GM19468 (cell line): Measurements from ENCODE around the gene FAXC.

ENCODE experiments used
- ATAC-seq: cut with Tn5 transposase; IDR thresholded peaks from one replicate; pipeline ENCODE4 v1.9.1; 2021; ENCODE audit warnings: mild to moderate bottlenecking, moderate library complexity, moderate number of reproducible peaks; ENCODE audit not compliant: unreplicated experiment; ENCODE audit errors: extremely low read depth

Gene FAXC

GRCh38 chr6:99349171-99350141, at the start of gene FAXC:
FAXC (minus strand) TSS chr6:99349674; CDS start chr6:99349372, 302 bp downstream.
- ATAC-seq = no peak

- no peak for ATAC-seq
Observed at GRCh38 chr6:99397287-99397686, 47.8 kb upstream of the FAXC start.

- ATAC-seq = peak; percentile 59
Observed at GRCh38 chr6:99393698-99394531, 44.4 kb upstream of the FAXC start, which contains the start of gene COQ3. COQ3 (minus strand) TSS chr6:99394195; CDS start chr6:99394179, 16 bp downstream.

- ATAC-seq = no peak
Observed at GRCh38 chr6:99393366-99393697, 43.9 kb upstream of the FAXC start.

- no peak for ATAC-seq
Observed at GRCh38 chr6:99390896-99391295, 41.4 kb upstream of the FAXC start.

GRCh38 chr6:99384507-99384906, 35.0 kb upstream of the FAXC start:
- no peak for ATAC-seq

GRCh38 chr6:99378636-99379035, 29.2 kb upstream of the FAXC start:
- no peak for ATAC-seq

- ATAC-seq = no peak
Observed at GRCh38 chr6:99369533-99369932, 20.1 kb upstream of the FAXC start.

- ATAC-seq = no peak
Observed at GRCh38 chr6:99366852-99367251, 17.4 kb upstream of the FAXC start.

GRCh38 chr6:99364026-99364425, 14.6 kb upstream of the FAXC start:
- ATAC-seq = no peak

- ATAC-seq = no peak
Observed at GRCh38 chr6:99362678-99363268, 13.3 kb upstream of the FAXC start.

- no peak for ATAC-seq
Observed at GRCh38 chr6:99359800-99360199, 10.3 kb upstream of the FAXC start.

- no peak for ATAC-seq
Observed at GRCh38 chr6:99356641-99357040, 7.2 kb upstream of the FAXC start.

GRCh38 chr6:99354983-99355382, 5.5 kb upstream of the FAXC start:
- ATAC-seq = no peak

GRCh38 chr6:99353126-99353525, 3.7 kb upstream of the FAXC start:
- no peak for ATAC-seq

GRCh38 chr6:99350573-99350972, 1.1 kb upstream of the FAXC start:
- ATAC-seq = no peak

GRCh38 chr6:99348288-99349170, 945 bp downstream of the FAXC start:
- no peak for ATAC-seq

GRCh38 chr6:99347804-99348203, 1.7 kb downstream of the FAXC start:
- no peak for ATAC-seq

GRCh38 chr6:99346595-99346994, 2.9 kb downstream of the FAXC start:
- ATAC-seq = no peak

GRCh38 chr6:99345164-99345563, 4.3 kb downstream of the FAXC start:
- no peak for ATAC-seq
